Ishikawa (cell line): ENCODE measurements around the gene RPA1.

ENCODE experiments used
- CEBPB ChIP-seq: IDR thresholded peaks from 2 replicates; pipeline ENCODE4 v1.6.1; 2012
- CREB1 ChIP-seq: IDR thresholded peaks from 2 replicates; pipeline ENCODE4 v1.6.1; 2012; ENCODE audit warnings: low read depth
- EP300 ChIP-seq: IDR thresholded peaks from 2 replicates; pipeline ENCODE4 v1.6.1; 2012; ENCODE audit warnings: borderline replicate concordance
- FOXM1 ChIP-seq: IDR thresholded peaks from 2 replicates; pipeline ENCODE4 v1.6.1; 2012; ENCODE audit warnings: low read depth, borderline replicate concordance
- MAX ChIP-seq: IDR thresholded peaks from 2 replicates; pipeline ENCODE4 v1.6.1; 2012
- NFIC ChIP-seq: IDR thresholded peaks from 2 replicates; pipeline ENCODE4 v1.6.1; 2012
- REST ChIP-seq: IDR thresholded peaks from 2 replicates; pipeline ENCODE4 v1.6.1; 2012; ENCODE audit warnings: low read depth, mild to moderate bottlenecking
- TAF1 ChIP-seq: IDR thresholded peaks from 2 replicates; pipeline ENCODE4 v1.6.1; 2012; ENCODE audit warnings: low read depth, mild to moderate bottlenecking
- TCF12 ChIP-seq: IDR thresholded peaks from 2 replicates; pipeline ENCODE4 v1.6.1; 2012; ENCODE audit warnings: low read depth
- USF1 ChIP-seq: IDR thresholded peaks from 2 replicates; pipeline ENCODE4 v1.6.1; 2012
- YY1 ChIP-seq: IDR thresholded peaks from 2 replicates; pipeline ENCODE4 v1.6.1; 2012; ENCODE audit warnings: low read depth

- TF ChIP-seq NFIC, result no peak
- no peak for TF ChIP-seq CREB1
- TF ChIP-seq TCF12, result no peak
- TF ChIP-seq EP300, result no peak
- TF ChIP-seq CEBPB, result no peak
- TF ChIP-seq USF1, result no peak
- no peak for TF ChIP-seq FOXM1
- TF ChIP-seq TAF1, result no peak
- no peak for TF ChIP-seq REST
- TF ChIP-seq YY1, result no peak
- no peak for TF ChIP-seq MAX
Observed at GRCh38 chr17:1873418-1873817, 43.6 kb downstream of the RPA1 start.
